DND-41 (cell line): ENCODE data around the gene KCNMB1.

ENCODE experiments used
- CTCF ChIP-seq: IDR thresholded peaks from 2 replicates; pipeline ENCODE4 v1.5.1; 2012; ENCODE audit warnings: borderline replicate concordance, low read length, moderate library complexity, mild to moderate bottlenecking; ENCODE audit not compliant: poor library complexity, severe bottlenecking; ENCODE audit errors: extremely low read depth
- EZH2 ChIP-seq: IDR thresholded peaks from 3 replicates; pipeline ENCODE4 v1.6.1; 2012; ENCODE audit warnings: borderline replicate concordance, low read depth, mild to moderate bottlenecking, moderate library complexity, low read length, inconsistent platforms; ENCODE audit not compliant: severe bottlenecking

GRCh38 chr5:170414786-170415185 lies 25.6 kb upstream of the KCNMB1 start:
- TF ChIP-seq EZH2 (no peak), CTCF (no peak)
